Hepatocyte (in vitro differentiated cells): ENCODE results near the gene HYAL1.

Source experiments
- CTCF ChIP-seq: fragments of 200-600 bp; sonication (generic); IDR thresholded peaks from 2 replicates; pipeline ENCODE4 v1.5.1; 2016; ENCODE audit warnings: antibody characterized with exemption, mild to moderate bottlenecking; ENCODE audit not compliant: poor library complexity
- EZH2 ChIP-seq: fragments of 200-600 bp; sonication (generic); IDR thresholded peaks from 2 replicates; pipeline ENCODE4 v1.6.1; 2016; ENCODE audit warnings: antibody characterized with exemption, mild to moderate bottlenecking, borderline replicate concordance

GRCh38 chr3:50314342-50314741 lies 11.0 kb upstream of the HYAL1 start:
- TF ChIP-seq EZH2 (no peak), CTCF (no peak)
